Measurements from ENCODE around the gene NKX1-2. TPM values are rescaled to one million over a fixed set of nuclear protein-coding genes. Genes with fewer than 3 reads are reported as not detected.

NKX1-2 gene
- total RNA-seq, 1 donor from 2014 or later = 2.1 TPM

- Histone ChIP-seq H3K27me3 (ENCODE audit: control insufficient read depth, insufficient read depth, low read length) (no peaks in the 10 kb centered on the region), H3K4me3 (ENCODE audit: low read depth, low read length) (no peak overlapping the region), H3K36me3 (ENCODE audit: control insufficient read depth, insufficient read depth, low read length) (peaks cover 9% of the 10 kb centered on the region)
- no peak for DNase-seq (ENCODE audit: low read depth)
- TF ChIP-seq CTCF (IDR thresholded peaks at IDR 0.05; ENCODE audit: insufficient read depth, low read length, severe bottlenecking) = no peak
- FAIRE-seq = no peak
Observed at GRCh38 chr10:124407456-124407855, 42.4 kb downstream of the NKX1-2 start.

GRCh38 chr10:124403548-124403947, 46.3 kb downstream of the NKX1-2 start:
- H3K4me3 ChIP-seq (ENCODE audit: low read depth, low read length) = no peak overlapping the region
- peak; percentile 69 for TF ChIP-seq CTCF (IDR thresholded peaks at IDR 0.05; ENCODE audit: insufficient read depth, low read length, severe bottlenecking)
- DNase-seq (ENCODE audit: low read depth) (peak; percentile 83), FAIRE-seq (no peak)
- peaks cover 4% of the 10 kb centered on the region for H3K36me3 ChIP-seq (ENCODE audit: control insufficient read depth, insufficient read depth, low read length)
- no peaks in the 10 kb centered on the region for H3K27me3 ChIP-seq (ENCODE audit: control insufficient read depth, insufficient read depth, low read length)

- no peaks in the 10 kb centered on the region for H3K27me3 ChIP-seq (ENCODE audit: control insufficient read depth, insufficient read depth, low read length)
- DNase-seq (ENCODE audit: low read depth) = no peak
- no peak for FAIRE-seq
- TF ChIP-seq CTCF (IDR thresholded peaks at IDR 0.05; ENCODE audit: insufficient read depth, low read length, severe bottlenecking) = no peak
- peaks cover 4% of the 10 kb centered on the region for H3K36me3 ChIP-seq (ENCODE audit: control insufficient read depth, insufficient read depth, low read length)
- H3K4me3 ChIP-seq (ENCODE audit: low read depth, low read length) = no peak overlapping the region
Observed at GRCh38 chr10:124402273-124402672, 47.6 kb downstream of the NKX1-2 start.

- DNase-seq (ENCODE audit: low read depth) (no peak), FAIRE-seq (no peak)
- no peak for TF ChIP-seq CTCF (IDR thresholded peaks at IDR 0.05; ENCODE audit: insufficient read depth, low read length, severe bottlenecking)
- Histone ChIP-seq H3K36me3 (ENCODE audit: control insufficient read depth, insufficient read depth, low read length) (peaks cover 4% of the 10 kb centered on the region), H3K27me3 (ENCODE audit: control insufficient read depth, insufficient read depth, low read length) (no peaks in the 10 kb centered on the region), H3K4me3 (ENCODE audit: low read depth, low read length) (no peak overlapping the region)
Observed at GRCh38 chr10:124401633-124402032, 48.2 kb downstream of the NKX1-2 start.

Other genes with a start within 250 kb of the NKX1-2 start
- 117 and 130 TPM in 2 replicates for gene OAT, start 31.1 kb downstream of the NKX1-2 start, total RNA-seq
- gene LHPP, start 11.8 kb upstream of the NKX1-2 start, total RNA-seq = 14.0 and 17.8 TPM in 2 replicates